GM12875 (cell line): ENCODE data around the gene LSM14A.

ENCODE experiments used
- H3K4me3 ChIP-seq: one replicate; pipeline ENCODE4 v1.5.1; 2011; ENCODE audit warnings: low read depth, low read length, control low read depth
- TF ChIP-seq, protein P1 (sequence below): IDR thresholded peaks from 2 replicates; pipeline ENCODE4 v1.5.1; 2011; ENCODE audit warnings: low read depth, mild to moderate bottlenecking, control low read depth, inconsistent platforms, low read length, moderate library complexity, borderline replicate concordance; ENCODE audit not compliant: insufficient read depth

Gene LSM14A

DNA sequence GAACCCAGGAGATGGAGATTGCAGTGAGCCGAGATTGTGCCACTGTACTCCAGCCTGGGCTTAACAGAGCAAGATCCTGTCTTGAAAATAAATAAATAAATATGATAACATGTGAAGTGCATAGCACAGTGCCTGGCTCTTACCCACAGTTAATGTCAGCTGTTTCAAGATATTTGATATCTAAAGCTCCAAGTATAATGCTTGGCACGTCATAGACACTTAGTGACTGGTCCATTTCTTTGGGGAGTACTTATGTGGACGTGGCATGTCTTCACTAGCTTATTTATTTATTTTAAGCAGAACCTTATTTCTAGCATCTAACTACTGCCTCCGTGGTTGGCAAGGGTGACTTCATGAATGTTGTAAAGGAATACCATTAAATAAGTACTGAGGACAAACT, 100.8 kb downstream of the LSM14A start:
- no peak overlapping the region for H3K4me3 ChIP-seq
- TF ChIP-seq, protein P1, sequence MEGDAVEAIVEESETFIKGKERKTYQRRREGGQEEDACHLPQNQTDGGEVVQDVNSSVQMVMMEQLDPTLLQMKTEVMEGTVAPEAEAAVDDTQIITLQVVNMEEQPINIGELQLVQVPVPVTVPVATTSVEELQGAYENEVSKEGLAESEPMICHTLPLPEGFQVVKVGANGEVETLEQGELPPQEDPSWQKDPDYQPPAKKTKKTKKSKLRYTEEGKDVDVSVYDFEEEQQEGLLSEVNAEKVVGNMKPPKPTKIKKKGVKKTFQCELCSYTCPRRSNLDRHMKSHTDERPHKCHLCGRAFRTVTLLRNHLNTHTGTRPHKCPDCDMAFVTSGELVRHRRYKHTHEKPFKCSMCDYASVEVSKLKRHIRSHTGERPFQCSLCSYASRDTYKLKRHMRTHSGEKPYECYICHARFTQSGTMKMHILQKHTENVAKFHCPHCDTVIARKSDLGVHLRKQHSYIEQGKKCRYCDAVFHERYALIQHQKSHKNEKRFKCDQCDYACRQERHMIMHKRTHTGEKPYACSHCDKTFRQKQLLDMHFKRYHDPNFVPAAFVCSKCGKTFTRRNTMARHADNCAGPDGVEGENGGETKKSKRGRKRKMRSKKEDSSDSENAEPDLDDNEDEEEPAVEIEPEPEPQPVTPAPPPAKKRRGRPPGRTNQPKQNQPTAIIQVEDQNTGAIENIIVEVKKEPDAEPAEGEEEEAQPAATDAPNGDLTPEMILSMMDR = no peak

DNA sequence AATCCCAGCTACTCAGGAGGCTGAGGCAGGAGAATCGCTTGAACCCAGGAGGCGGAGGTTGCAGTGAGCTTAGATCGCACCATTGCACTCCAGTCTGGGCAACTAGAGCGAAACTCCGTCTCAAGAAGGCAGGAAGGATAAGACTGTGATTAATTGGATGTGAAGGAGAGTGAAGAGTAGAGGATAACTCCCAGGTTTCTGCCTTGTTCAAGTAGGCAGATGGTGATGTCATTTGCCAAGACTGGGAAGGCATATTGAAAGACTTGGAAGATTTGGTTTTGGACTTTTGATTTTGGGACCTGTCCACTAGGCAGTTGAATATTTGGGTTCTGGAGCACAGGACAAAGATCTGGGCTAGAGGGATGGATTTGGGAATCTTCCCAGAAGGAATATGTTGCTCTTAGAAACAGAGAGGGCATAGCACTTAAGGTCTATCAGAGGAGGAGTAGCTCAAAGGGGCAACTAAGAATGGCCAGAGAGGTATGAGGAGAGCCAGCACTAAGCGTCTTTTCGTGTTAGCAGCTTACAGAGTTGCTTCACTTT, 102.1 kb downstream of the LSM14A start:
- TF ChIP-seq, protein P1 = no peak
- H3K4me3 ChIP-seq = no peak overlapping the region

DNA sequence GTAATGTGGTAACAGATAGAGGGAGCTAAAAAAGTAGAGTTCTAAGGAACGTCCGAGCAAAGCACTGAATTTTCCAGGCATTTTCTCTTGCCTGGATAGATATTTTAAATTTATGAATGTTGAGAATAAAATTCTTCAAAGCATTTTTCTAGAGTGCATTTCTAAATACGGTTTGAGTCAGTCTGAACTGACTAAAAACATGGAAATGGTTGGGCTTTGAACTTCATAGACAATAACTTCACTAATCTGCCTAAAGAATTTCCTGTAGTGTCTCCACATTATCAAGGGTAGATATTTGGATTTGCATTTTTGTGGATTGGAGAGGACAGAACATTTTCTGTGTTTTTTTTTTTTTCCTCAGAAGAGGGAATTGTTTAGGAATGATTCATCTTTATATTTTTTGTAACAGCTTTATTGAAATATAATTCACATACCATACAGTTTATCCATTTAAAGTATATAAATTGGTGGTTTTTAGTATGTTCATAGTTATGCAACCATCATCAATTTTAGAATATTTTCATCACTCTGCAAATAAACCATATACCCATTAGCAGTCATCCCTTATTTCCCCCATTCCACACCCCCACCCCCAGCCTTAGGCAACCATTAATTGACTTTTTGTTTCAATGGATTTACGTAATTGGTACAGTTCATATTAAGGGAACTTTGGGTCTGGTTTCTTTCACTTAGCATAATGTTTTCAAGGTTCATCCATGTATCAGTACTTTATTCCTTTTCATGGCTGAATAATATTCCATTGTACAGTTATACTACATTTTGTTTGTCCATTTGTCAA, 102.7 kb downstream of the LSM14A start:
- TF ChIP-seq, protein P1 = no peak
- H3K4me3 ChIP-seq = no peak overlapping the region

DNA sequence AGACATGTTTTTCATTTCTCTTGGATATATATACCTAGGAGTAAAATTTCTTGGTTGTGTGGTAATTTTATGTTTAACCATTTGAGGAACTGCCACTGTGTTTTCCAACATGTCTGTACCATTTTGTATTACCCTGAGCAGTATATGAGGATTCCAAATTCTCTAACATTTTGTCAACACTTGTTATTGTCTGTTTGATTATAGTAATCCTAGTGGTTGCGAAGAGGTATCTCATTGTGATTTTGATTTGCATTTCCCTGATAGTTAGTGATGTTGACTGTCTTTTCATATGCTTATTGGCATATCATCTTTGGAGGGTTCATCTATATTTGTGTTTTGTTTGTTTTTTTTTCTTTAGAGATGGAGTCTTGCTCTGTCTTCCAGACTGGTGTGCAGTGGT, 103.4 kb downstream of the LSM14A start:
- TF ChIP-seq, protein P1 = no peak
- H3K4me3 ChIP-seq = no peak overlapping the region

DNA sequence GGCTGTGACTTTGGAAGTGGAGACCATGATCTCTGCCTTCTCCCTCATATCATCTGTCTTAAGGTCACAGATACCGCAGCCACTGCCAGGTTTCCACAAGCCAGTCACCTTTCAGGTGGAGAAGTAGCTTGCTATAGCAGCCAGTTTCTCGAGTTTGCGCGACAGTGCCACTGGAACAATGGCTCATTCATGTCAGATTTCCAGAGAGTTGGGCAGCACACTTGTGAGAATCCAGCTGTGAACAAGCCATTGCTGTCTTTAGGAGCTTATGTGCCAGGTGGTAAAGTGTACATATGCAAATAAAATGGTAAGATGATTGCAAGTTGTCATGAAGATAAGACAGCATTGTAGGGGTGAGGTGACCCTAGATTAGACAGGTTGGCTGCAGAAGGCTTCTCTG, 104.3 kb downstream of the LSM14A start:
- H3K4me3 ChIP-seq = no peak overlapping the region
- TF ChIP-seq, protein P1 = no peak

DNA sequence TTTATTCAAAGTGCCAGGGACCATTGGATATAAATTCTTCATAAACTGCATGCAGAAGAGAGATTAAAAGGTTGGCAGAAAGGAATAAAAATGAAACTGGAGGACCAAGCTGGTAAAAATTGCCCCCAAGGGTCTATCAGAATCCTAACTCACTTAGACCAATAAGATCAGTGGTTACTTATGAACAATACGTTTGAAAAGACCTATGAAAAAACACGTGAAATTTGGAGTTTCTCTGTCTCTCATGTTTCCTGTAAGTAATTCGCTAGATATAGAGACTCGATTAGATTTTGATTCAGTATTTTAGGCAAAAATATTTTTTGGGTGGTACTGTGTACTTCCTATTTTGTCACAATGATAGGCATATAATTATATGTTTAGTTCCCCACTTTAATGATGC, 104.9 kb downstream of the LSM14A start:
- TF ChIP-seq, protein P1 = no peak
- no peak overlapping the region for H3K4me3 ChIP-seq

DNA sequence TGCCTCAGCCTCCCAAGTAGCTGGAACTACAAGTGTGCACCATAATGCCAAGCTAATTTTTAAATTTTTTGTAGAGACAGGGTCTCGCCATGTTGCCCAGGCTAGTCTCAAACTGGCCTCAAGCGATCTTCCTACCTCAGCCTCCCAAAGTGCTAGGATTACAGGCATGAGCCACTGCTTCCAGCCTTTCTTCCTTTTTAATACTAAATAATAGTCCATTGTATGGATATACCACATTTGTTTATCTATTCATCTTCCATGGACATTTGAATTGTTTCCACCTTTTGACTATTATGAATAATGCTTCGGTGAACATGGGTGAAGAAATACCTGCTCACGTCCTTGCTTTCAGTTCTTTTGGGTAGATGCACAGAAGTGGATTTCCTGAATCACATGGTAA, 106.5 kb downstream of the LSM14A start:
- H3K4me3 ChIP-seq = no peak overlapping the region
- TF ChIP-seq, protein P1 = no peak
